CD4-positive, CD25-positive, alpha-beta regulatory T cell (primary cell): ENCODE data around the gene GLOD4. TPM values are rescaled to one million over a fixed set of nuclear protein-coding genes. Genes with fewer than 3 reads are reported as not detected.
A peak's percentile ranks its signal among the peaks of the same experiment; 100 is the strongest.
"Not testable (repeated sequence)": the region's sequence is repeated elsewhere in the genome, so short reads cannot be mapped to it uniquely, and the experiment has no call there.

ENCODE experiments used
- ATAC-seq, 2 donors: fragments of 150-1000 bp; cut with Tn5 transposase; one replicate each; pipeline ENCODE4 v1.10.0; 2021; ENCODE audit warnings: low read depth in 2 of 2, moderate number of reproducible peaks in 2 of 2, moderate library complexity in 1 of 2
- DNase-seq, 3 donors: peaks; one replicate each; pipeline versions ENCODE4 v3.0.0 to v3.0.0-alpha.2; 2012 to 2022; ENCODE audit warnings: mixed read lengths in 1 of 3
- H3K27ac ChIP-seq: one replicate; pipeline ENCODE4 v1.7.0; 2013; ENCODE audit warnings: mild to moderate bottlenecking, low read length; ENCODE audit not compliant: insufficient read depth, poor library complexity, severe bottlenecking
- H3K27me3 ChIP-seq: one replicate; pipeline ENCODE4 v1.7.0; 2013; ENCODE audit warnings: low read length; ENCODE audit not compliant: control insufficient read depth, insufficient read depth
- H3K36me3 ChIP-seq: one replicate; pipeline ENCODE4 v1.7.0; 2013; ENCODE audit warnings: mild to moderate bottlenecking, low read length, moderate library complexity; ENCODE audit not compliant: control insufficient read depth, insufficient read depth
- H3K4me1 ChIP-seq: 2 replicates; pipeline ENCODE4 v1.7.0; 2013; ENCODE audit warnings: mild to moderate bottlenecking, low read length; ENCODE audit not compliant: insufficient read depth, control insufficient read depth, poor library complexity, severe bottlenecking
- H3K4me3 ChIP-seq: one replicate; pipeline ENCODE4 v1.7.0; 2013; ENCODE audit warnings: low read depth, mild to moderate bottlenecking, low read length, moderate library complexity
- H3K9me3 ChIP-seq, 2 experiments: 1 replicate in 1 of 2; 2 replicates in 1 of 2; pipeline ENCODE4 v1.7.0; 2013; ENCODE audit warnings: low read length in 2 of 2, mild to moderate bottlenecking in 1 of 2, moderate library complexity in 1 of 2; ENCODE audit not compliant: control insufficient read depth in 2 of 2
- H3K27ac Mint-ChIP-seq, 3 donors: one replicate each; pipeline ENCODE4 v1.8.0; 2020 to 2022; ENCODE audit warnings: mild to moderate bottlenecking in 3 of 3, mixed read lengths in 3 of 3, moderate library complexity in 2 of 3
- H3K27me3 Mint-ChIP-seq: one replicate; pipeline ENCODE4 v1.8.0; 2022; ENCODE audit warnings: mild to moderate bottlenecking, mixed read lengths
- H3K36me3 Mint-ChIP-seq: one replicate; pipeline ENCODE4 v1.8.0; 2020; ENCODE audit warnings: mixed read lengths
- H3K4me1 Mint-ChIP-seq, 4 donors: one replicate each; pipeline ENCODE4 v1.8.0; 2020 to 2022; ENCODE audit warnings: mixed read lengths in 4 of 4, mild to moderate bottlenecking in 1 of 4
- H3K4me3 Mint-ChIP-seq, 4 donors: one replicate each; pipeline ENCODE4 v1.8.0; 2020 to 2022; ENCODE audit warnings: mild to moderate bottlenecking in 4 of 4, mixed read lengths in 4 of 4, moderate library complexity in 3 of 4
- H3K9me3 Mint-ChIP-seq, 7 donors: one replicate each; pipeline ENCODE4 v1.8.0; 2020 to 2022; ENCODE audit warnings: mixed read lengths in 7 of 7, mild to moderate bottlenecking in 3 of 7, moderate library complexity in 2 of 7
- polyA plus RNA-seq, 4 donors: library from polyadenylated mRNA; unstranded; fragments of 300-500 nt; fragmentation: Illumina TruSeq; gene quantifications; one replicate each; pipeline ENCODE4 v1.2.3, GENCODE V29; 2021
- total RNA-seq: library from RNA; stranded (reverse); gene quantifications from one replicate; pipeline ENCODE4 v1.2.3, GENCODE V29; 2022

Gene GLOD4
- total and polyA plus RNA-seq, 5 donors from 2014 or later = 65.0 to 115 (median 108) TPM

DNA sequence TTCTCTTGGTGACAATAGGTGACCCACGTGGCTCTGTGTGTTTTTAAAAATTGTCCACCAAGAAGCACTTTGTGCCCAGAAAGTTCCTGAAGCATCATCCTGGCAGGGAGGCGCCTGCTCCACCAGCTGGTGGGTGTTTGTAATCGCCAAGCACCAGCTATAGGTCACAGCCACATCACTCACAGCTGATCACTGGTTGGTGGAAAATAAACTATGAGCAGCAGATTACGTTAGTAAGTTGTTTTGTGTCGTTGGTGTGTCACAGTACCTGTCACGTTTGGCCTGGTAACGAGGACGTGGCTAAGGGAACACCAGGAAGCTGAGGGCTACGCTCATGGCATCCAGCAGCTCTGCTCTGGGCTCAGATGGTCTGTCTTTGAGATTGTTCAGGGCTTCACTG is 10.2 kb upstream of the GLOD4 start:
- no peaks in the 10 kb centered on the region for H3K4me1 ChIP-seq
- ATAC-seq (no peak), DNase-seq (no peak)
- H3K9me3 Mint-ChIP-seq = no peaks in the 10 kb centered on the region
- H3K27ac Mint-ChIP-seq = no peak overlapping the region
- H3K4me1 Mint-ChIP-seq = peaks cover 0 to 6% (median 5%) of the 10 kb centered on the region in 4 donors
- H3K36me3 ChIP-seq = peaks cover 48% of the 10 kb centered on the region
- no peaks in the 10 kb centered on the region for H3K27me3 ChIP-seq
- H3K36me3 Mint-ChIP-seq = peaks cover 38% of the 10 kb centered on the region
- no peak overlapping the region for H3K27ac ChIP-seq
- H3K9me3 ChIP-seq = no peaks in the 10 kb centered on the region
- no peak overlapping the region for H3K4me3 Mint-ChIP-seq
- H3K27me3 Mint-ChIP-seq = no peaks in the 10 kb centered on the region
- no peak overlapping the region for H3K4me3 ChIP-seq

- Histone ChIP-seq H3K36me3 (peaks cover 51% of the 10 kb centered on the region), H3K9me3 (no peaks in the 10 kb centered on the region), H3K4me3 (no peak overlapping the region), H3K27me3 (no peaks in the 10 kb centered on the region), H3K4me1 (no peaks in the 10 kb centered on the region), H3K27ac (no peak overlapping the region)
- Mint-ChIP-seq H3K9me3 (no peaks in the 10 kb centered on the region), H3K4me1 (peaks cover 0 to 7% (median 6%) of the 10 kb centered on the region in 4 donors), H3K4me3 (no peak overlapping the region), H3K27me3 (no peaks in the 10 kb centered on the region), H3K27ac (no peak overlapping the region), H3K36me3 (peaks cover 41% of the 10 kb centered on the region)
- no peak for ATAC-seq
- DNase-seq = no peak
These were observed 9.7 kb upstream of the GLOD4 start for GRCh38 chr17:791829-792228.

- H3K27ac Mint-ChIP-seq = not testable (repeated sequence)
- H3K36me3 ChIP-seq = peaks cover 55% of the 10 kb centered on the region
These were observed 8.8 kb upstream of the GLOD4 start for GRCh38 chr17:790874-791247.

GRCh38 chr17:789931-790873 is 8.1 kb upstream of the GLOD4 start:
- not testable (repeated sequence) for ATAC-seq, H3K9me3 ChIP-seq, H3K27ac ChIP-seq, H3K4me1 Mint-ChIP-seq, H3K9me3 Mint-ChIP-seq, H3K27me3 Mint-ChIP-seq, H3K4me3 ChIP-seq, H3K4me3 Mint-ChIP-seq, H3K27me3 ChIP-seq, H3K4me1 ChIP-seq, DNase-seq
- peaks cover 41% of the 10 kb centered on the region for H3K36me3 Mint-ChIP-seq
- H3K27ac Mint-ChIP-seq = peak overlapping the region in 1 of 3 donors; percentile 14
- peaks cover 60% of the 10 kb centered on the region for H3K36me3 ChIP-seq

More at GRCh38 chr17:790874-791247, 8.8 kb upstream of the GLOD4 start:
- H3K27ac ChIP-seq, H3K9me3 Mint-ChIP-seq, H3K9me3 ChIP-seq, H3K27me3 Mint-ChIP-seq, H3K4me1 Mint-ChIP-seq, H3K4me3 ChIP-seq, ATAC-seq, H3K27me3 ChIP-seq, H3K4me1 ChIP-seq, DNase-seq, H3K4me3 Mint-ChIP-seq: not testable (repeated sequence)
- peaks cover 41% of the 10 kb centered on the region for H3K36me3 Mint-ChIP-seq

DNA sequence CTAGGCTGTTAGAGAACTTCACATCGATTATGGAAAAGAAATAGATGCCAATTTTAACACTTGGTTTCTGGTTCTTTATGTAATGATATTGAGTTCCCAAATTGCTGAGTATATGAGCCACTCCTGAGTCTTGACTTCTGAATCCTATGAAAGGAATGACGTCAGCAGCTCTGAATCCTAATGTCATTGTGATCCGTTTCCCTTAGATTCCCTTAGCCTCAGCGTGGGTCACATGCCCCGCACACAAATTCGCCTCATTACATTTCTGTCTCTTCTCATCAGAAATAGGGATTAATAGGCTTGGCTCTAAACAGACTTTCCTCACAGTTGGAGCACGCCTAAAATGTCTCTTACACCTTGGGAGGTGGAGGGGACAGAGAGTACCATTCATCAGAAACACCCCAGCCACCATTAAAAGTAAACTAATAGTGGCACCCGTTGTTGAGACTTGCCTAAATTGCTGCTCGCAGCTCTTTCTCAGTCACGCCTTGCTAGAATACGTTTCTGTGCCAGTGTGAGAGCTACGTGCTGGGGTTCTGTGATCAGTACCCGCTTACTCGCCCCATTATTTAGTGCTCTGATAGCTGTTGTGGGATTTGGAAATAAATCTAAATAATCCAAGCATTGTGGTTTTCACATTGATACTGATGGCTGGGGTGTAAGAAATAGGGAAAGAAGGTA is 7.2 kb upstream of the GLOD4 start:
- Histone ChIP-seq H3K27me3 (no peaks in the 10 kb centered on the region), H3K9me3 (no peaks in the 10 kb centered on the region), H3K4me1 (peaks cover 2% of the 10 kb centered on the region), H3K27ac (no peak overlapping the region), H3K36me3 (peaks cover 64% of the 10 kb centered on the region), H3K4me3 (no peak overlapping the region)
- Mint-ChIP-seq H3K36me3 (peaks cover 41% of the 10 kb centered on the region), H3K27ac (no peak overlapping the region), H3K27me3 (no peaks in the 10 kb centered on the region), H3K9me3 (no peaks in the 10 kb centered on the region), H3K4me3 (no peak overlapping the region), H3K4me1 (peaks cover 0 to 7% (median 1%) of the 10 kb centered on the region in 4 donors)
- no peak for ATAC-seq
- DNase-seq = no peak

GRCh38 chr17:788551-788950 is 6.5 kb upstream of the GLOD4 start:
- no peaks in the 10 kb centered on the region for H3K9me3 ChIP-seq
- Mint-ChIP-seq H3K27me3 (no peaks in the 10 kb centered on the region), H3K9me3 (no peaks in the 10 kb centered on the region), H3K27ac (no peak overlapping the region), H3K4me3 (no peak overlapping the region), H3K36me3 (peaks cover 38% of the 10 kb centered on the region), H3K4me1 (peaks cover 5 to 12% (median 6%) of the 10 kb centered on the region in 4 donors)
- H3K36me3 ChIP-seq = peaks cover 64% of the 10 kb centered on the region
- H3K4me1 ChIP-seq = peaks cover 2% of the 10 kb centered on the region
- no peak overlapping the region for H3K27ac ChIP-seq
- no peaks in the 10 kb centered on the region for H3K27me3 ChIP-seq
- H3K4me3 ChIP-seq = no peak overlapping the region
- ATAC-seq (no peak), DNase-seq (no peak)

GRCh38 chr17:787641-788221 is 5.7 kb upstream of the GLOD4 start:
- no peak for ATAC-seq
- Mint-ChIP-seq H3K9me3 (no peaks in the 10 kb centered on the region), H3K36me3 (peaks cover 37% of the 10 kb centered on the region), H3K4me1 (peaks cover 5 to 21% (median 7%) of the 10 kb centered on the region in 4 donors), H3K27me3 (no peaks in the 10 kb centered on the region), H3K27ac (no peak overlapping the region), H3K4me3 (no peak overlapping the region)
- H3K27ac ChIP-seq = no peak overlapping the region
- DNase-seq = no peak
- H3K9me3 ChIP-seq = no peaks in the 10 kb centered on the region
- peaks cover 63% of the 10 kb centered on the region for H3K36me3 ChIP-seq
- no peaks in the 10 kb centered on the region for H3K27me3 ChIP-seq
- peaks cover 9% of the 10 kb centered on the region for H3K4me1 ChIP-seq
- H3K4me3 ChIP-seq = no peak overlapping the region
